Common myeloid progenitor, CD34-positive (primary cell): ENCODE results near the gene AAMDC.

ENCODE experiments used
- CTCF ChIA-PET: fragments of 350-600 bp; sonication (Branson Sonifier 250); formaldehyde crosslinking; loops from one replicate; lab custom pipeline; 2021; ENCODE audit warnings: antibody characterized with exemption; lab: Charles Lee
- POLR2A ChIA-PET: fragments of 350-600 bp; sonication (Branson Sonifier 250); formaldehyde crosslinking; loops from one replicate; lab custom pipeline; 2021; ENCODE audit warnings: antibody characterized with exemption; lab: Charles Lee
- DNase-seq, 3 donors: peaks; one replicate each; pipeline versions ENCODE4 v3.0.0 to v3.0.0-alpha.2; 2013
- H3K27ac ChIP-seq, 2 experiments: 1 replicate in 1 of 2; 2 replicates in 1 of 2; pipeline ENCODE4 v1.7.0; 2013; ENCODE audit warnings: inconsistent platforms in 2 of 2, low read length in 2 of 2, mild to moderate bottlenecking in 2 of 2, low read depth in 1 of 2, moderate library complexity in 1 of 2; ENCODE audit not compliant: severe bottlenecking in 2 of 2, insufficient read depth in 1 of 2, poor library complexity in 1 of 2
- H3K27me3 ChIP-seq, 5 experiments: replicated peaks in 2 of 5; 1 replicate in 3 of 5; 2 replicates in 2 of 5; pipeline versions ENCODE4 v1.6.1 to v1.7.0; 2013; ENCODE audit warnings: low read length in 4 of 5, mild to moderate bottlenecking in 2 of 5, moderate library complexity in 2 of 5, inconsistent platforms in 1 of 5; ENCODE audit not compliant: insufficient read depth in 5 of 5, control insufficient read depth in 4 of 5
- H3K36me3 ChIP-seq, 4 experiments: 1 replicate in 2 of 4; 2 replicates in 2 of 4; pipeline versions ENCODE4 v1.6.1 to v1.7.0; 2013; ENCODE audit warnings: low read length in 3 of 4, control low read depth in 1 of 4, mild to moderate bottlenecking in 1 of 4; ENCODE audit not compliant: control insufficient read depth in 4 of 4, insufficient read depth in 4 of 4
- H3K4me1 ChIP-seq, 4 experiments: 1 replicate in 3 of 4; 2 replicates in 1 of 4; pipeline versions ENCODE4 v1.6.1 to v1.7.1; 2013; ENCODE audit warnings: low read length in 3 of 4, mild to moderate bottlenecking in 3 of 4, control low read depth in 1 of 4, inconsistent platforms in 1 of 4, moderate library complexity in 1 of 4; ENCODE audit not compliant: control insufficient read depth in 4 of 4, insufficient read depth in 4 of 4; ENCODE audit errors: control extremely low read depth in 1 of 4
- H3K4me3 ChIP-seq, 7 experiments: 1 replicate in 4 of 7; 2 replicates in 3 of 7; pipeline versions ENCODE4 v1.5.1 to v1.7.0; 2013; ENCODE audit warnings: mild to moderate bottlenecking in 7 of 7, low read length in 6 of 7, moderate library complexity in 6 of 7, inconsistent platforms in 2 of 7, low read depth in 2 of 7, control low read depth in 1 of 7; ENCODE audit not compliant: insufficient read depth in 4 of 7, control insufficient read depth in 1 of 7; ENCODE audit errors: extremely low read depth in 1 of 7
- H3K9me3 ChIP-seq, 5 experiments: 1 replicate in 4 of 5; 2 replicates in 1 of 5; pipeline versions ENCODE4 v1.6.1 to v1.7.1; 2013; ENCODE audit warnings: low read length in 4 of 5, mild to moderate bottlenecking in 2 of 5, inconsistent platforms in 1 of 5, low read depth in 1 of 5, moderate library complexity in 1 of 5; ENCODE audit not compliant: control insufficient read depth in 4 of 5, insufficient read depth in 2 of 5; ENCODE audit errors: control extremely low read depth in 1 of 5
- WGBS: methylation state at CpG from one replicate; pipeline ENCODE4 v1.1.5; 2013; ENCODE audit not compliant: insufficient coverage; 5-methylcytosine and 5-hydroxymethylcytosine counted together

The AAMDC gene

GRCh38 chr11:77783025-77783424, 37.9 kb upstream of the AAMDC start:
- no peak for DNase-seq
- H3K36me3 ChIP-seq = peaks cover 0 to 3% (median under 1%) of the 10 kb centered on the region in 4 experiments
- no peaks in the 10 kb centered on the region for H3K4me1 ChIP-seq
- CTCF ChIA-PET = interaction anchor here (1.0 to 1.1 kb wide), 2 partner anchors 14 to 16 kb away, joined by 3 to 4 read pairs; no protein-coding TSS in a partner anchor
- no peak overlapping the region for H3K27ac ChIP-seq
- WGBS = no CpG with 5 or more reads among the region's 1 CpG
- H3K9me3 ChIP-seq = no peaks in the 10 kb centered on the region
- no peaks in the 10 kb centered on the region for H3K27me3 ChIP-seq
- H3K4me3 ChIP-seq = no peak overlapping the region
- POLR2A ChIA-PET = no interaction called here

GRCh38 chr11:77784572-77784971, 36.4 kb upstream of the AAMDC start:
- H3K27ac ChIP-seq = no peak overlapping the region
- no peaks in the 10 kb centered on the region for H3K27me3 ChIP-seq
- WGBS = 94% methylated on average over 3 of the region's 3 CpGs
- H3K4me3 ChIP-seq = no peak overlapping the region
- no peaks in the 10 kb centered on the region for H3K9me3 ChIP-seq
- no peak for DNase-seq
- POLR2A ChIA-PET = no interaction called here
- CTCF ChIA-PET = no interaction called here
- no peaks in the 10 kb centered on the region for H3K4me1 ChIP-seq
- H3K36me3 ChIP-seq = peaks cover under 1 to 3% (median 2%) of the 10 kb centered on the region in 4 experiments

GRCh38 chr11:77789061-77789730, 31.7 kb upstream of the AAMDC start:
- CTCF ChIA-PET = interaction anchor here (0.9 to 1.6 kb wide), 5 partner anchors 9 to 210 kb away, joined by 3 to 5 read pairs (median 3); partner anchors contain the start of gene INTS4
- no peaks in the 10 kb centered on the region for H3K4me1 ChIP-seq
- WGBS = 93% methylated on average over 11 of the region's 11 CpGs
- H3K4me3 ChIP-seq = no peak overlapping the region
- H3K9me3 ChIP-seq = peaks cover 3 to 21% (median 12%) of the 10 kb centered on the region in 5 experiments
- no peaks in the 10 kb centered on the region for H3K27me3 ChIP-seq
- POLR2A ChIA-PET = interaction anchor here (0.6 to 1.0 kb wide), 4 partner anchors 11 to 518 kb away, joined by 3 read pairs; no protein-coding TSS in a partner anchor
- peaks cover 8 to 24% (median 14%) of the 10 kb centered on the region in 4 experiments for H3K36me3 ChIP-seq
- H3K27ac ChIP-seq = no peak overlapping the region
- DNase-seq = no peak

GRCh38 chr11:77789731-77790476, 31.0 kb upstream of the AAMDC start:
- 96% methylated on average over 5 of the region's 5 CpGs for WGBS

GRCh38 chr11:77791301-77791700, 29.6 kb upstream of the AAMDC start:
- DNase-seq = no peak
- POLR2A ChIA-PET = no interaction called here
- Histone ChIP-seq H3K4me3 (no peak overlapping the region), H3K9me3 (peaks cover 3 to 22% (median 12%) of the 10 kb centered on the region in 5 experiments), H3K27ac (no peak overlapping the region), H3K27me3 (no peaks in the 10 kb centered on the region), H3K36me3 (peaks cover 7 to 24% (median 14%) of the 10 kb centered on the region in 4 experiments), H3K4me1 (no peaks in the 10 kb centered on the region)
- 93% methylated on average over 2 of the region's 4 CpGs for WGBS
- CTCF ChIA-PET = interaction anchor here (1.6 kb wide), 1 partner anchor 15 kb away, joined by 4 read pairs; no protein-coding TSS in a partner anchor

More at GRCh38 chr11:77789731-77790476, 31.0 kb upstream of the AAMDC start:
- DNase-seq = no peak
- Histone ChIP-seq H3K4me1 (no peaks in the 10 kb centered on the region), H3K9me3 (peaks cover 3 to 22% (median 12%) of the 10 kb centered on the region in 5 experiments), H3K27me3 (no peaks in the 10 kb centered on the region), H3K27ac (no peak overlapping the region), H3K36me3 (peaks cover 7 to 24% (median 14%) of the 10 kb centered on the region in 4 experiments), H3K4me3 (no peak overlapping the region)
- CTCF ChIA-PET = interaction anchor here (0.9 to 1.6 kb wide), 6 partner anchors 8 to 209 kb away, joined by 3 to 5 read pairs (median 3); partner anchors contain the start of gene INTS4
- POLR2A ChIA-PET = interaction anchor here (0.7 kb wide), 1 partner anchor 33 kb away, joined by 3 read pairs; no protein-coding TSS in a partner anchor

- ChIA-PET CTCF (no interaction called here), POLR2A (no interaction called here)
- DNase-seq = no peak
- Histone ChIP-seq H3K9me3 (peaks cover 3 to 25% (median 12%) of the 10 kb centered on the region in 5 experiments), H3K36me3 (peaks cover 7 to 26% (median 14%) of the 10 kb centered on the region in 4 experiments), H3K4me1 (no peaks in the 10 kb centered on the region), H3K4me3 (no peak overlapping the region), H3K27ac (no peak overlapping the region), H3K27me3 (no peaks in the 10 kb centered on the region)
- WGBS = 100% methylated on average over 2 of the region's 2 CpGs
Observed at GRCh38 chr11:77793972-77794371, 27.0 kb upstream of the AAMDC start.
